DOHH2 (cell line): ENCODE measurements around the gene KCNS1.

Experiments
- EZH2phosphoT487 ChIP-seq: fragments of 200-600 bp; sonication (generic); IDR thresholded peaks from 2 replicates; pipeline ENCODE4 v1.6.1; 2017; ENCODE audit warnings: borderline replicate concordance, mild to moderate bottlenecking, antibody characterized with exemption, low read length, moderate library complexity, mixed read lengths
- TF ChIP-seq, protein P1 (sequence below): fragments of 200-600 bp; sonication (generic); IDR thresholded peaks from one replicate; pipeline ENCODE4 v1.5.1; 2014; ENCODE audit warnings: antibody characterized with exemption, mild to moderate bottlenecking, low read depth, low read length; ENCODE audit not compliant: poor library complexity, severe bottlenecking

DNA sequence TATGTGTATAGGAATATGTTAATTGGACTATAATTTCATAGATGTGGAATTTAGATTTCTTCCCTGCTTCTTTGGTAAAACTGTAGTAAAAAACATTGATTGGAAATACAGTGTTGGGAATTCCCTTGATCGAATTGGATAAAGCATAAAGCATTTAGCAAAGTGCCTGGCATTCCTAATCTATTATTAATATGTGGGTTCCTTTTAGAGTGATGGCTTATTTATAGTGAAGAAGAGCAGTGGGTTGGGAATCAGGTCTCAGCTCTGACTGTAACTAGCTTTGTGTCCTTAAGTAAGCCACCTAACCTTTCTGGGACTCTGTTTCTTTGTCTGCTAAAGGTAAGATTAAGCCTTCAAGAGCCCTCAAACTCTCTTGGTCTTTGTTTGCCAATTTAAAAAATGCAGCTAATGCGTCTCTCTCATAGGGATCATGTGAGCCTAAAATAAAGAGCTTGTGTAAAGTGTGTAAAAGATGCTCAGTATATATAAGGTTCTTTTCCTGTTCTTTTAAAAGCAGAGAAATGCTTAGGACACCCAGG lies 53.3 kb downstream of the KCNS1 start:
- TF ChIP-seq, protein P1, sequence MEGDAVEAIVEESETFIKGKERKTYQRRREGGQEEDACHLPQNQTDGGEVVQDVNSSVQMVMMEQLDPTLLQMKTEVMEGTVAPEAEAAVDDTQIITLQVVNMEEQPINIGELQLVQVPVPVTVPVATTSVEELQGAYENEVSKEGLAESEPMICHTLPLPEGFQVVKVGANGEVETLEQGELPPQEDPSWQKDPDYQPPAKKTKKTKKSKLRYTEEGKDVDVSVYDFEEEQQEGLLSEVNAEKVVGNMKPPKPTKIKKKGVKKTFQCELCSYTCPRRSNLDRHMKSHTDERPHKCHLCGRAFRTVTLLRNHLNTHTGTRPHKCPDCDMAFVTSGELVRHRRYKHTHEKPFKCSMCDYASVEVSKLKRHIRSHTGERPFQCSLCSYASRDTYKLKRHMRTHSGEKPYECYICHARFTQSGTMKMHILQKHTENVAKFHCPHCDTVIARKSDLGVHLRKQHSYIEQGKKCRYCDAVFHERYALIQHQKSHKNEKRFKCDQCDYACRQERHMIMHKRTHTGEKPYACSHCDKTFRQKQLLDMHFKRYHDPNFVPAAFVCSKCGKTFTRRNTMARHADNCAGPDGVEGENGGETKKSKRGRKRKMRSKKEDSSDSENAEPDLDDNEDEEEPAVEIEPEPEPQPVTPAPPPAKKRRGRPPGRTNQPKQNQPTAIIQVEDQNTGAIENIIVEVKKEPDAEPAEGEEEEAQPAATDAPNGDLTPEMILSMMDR = no peak
- TF ChIP-seq EZH2phosphoT487 = no peak
